Pons (tissue), 1 donor: ENCODE data around the gene PDIA5.

Experiments
- DNase-seq: peaks from one replicate; pipeline ENCODE4 v3.0.0-alpha.2; 2016; ENCODE audit warnings: low spot score

The PDIA5 gene

GRCh38 chr3:123119802-123120201, 53.0 kb downstream of the PDIA5 start:
- no peak for DNase-seq

DNA sequence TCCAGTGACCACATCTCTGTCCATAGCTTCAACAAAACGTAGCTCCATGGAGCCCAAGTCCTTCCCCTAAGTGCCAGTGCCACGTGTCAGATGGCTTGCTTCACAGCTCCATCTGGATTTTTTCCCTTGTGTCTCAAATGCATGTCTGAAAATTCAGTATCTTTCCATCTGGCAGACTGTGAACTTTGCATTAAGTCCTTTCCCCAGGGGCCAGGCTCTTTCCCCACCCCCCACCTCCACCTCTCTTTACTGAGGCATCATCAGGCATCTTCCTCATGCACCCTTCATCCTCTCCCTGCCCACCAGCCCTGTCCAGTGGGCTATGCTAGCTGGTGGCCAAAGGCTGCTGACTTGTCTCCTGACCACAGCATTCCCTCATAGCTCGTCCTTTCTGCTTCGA, 53.7 kb downstream of the PDIA5 start:
- no peak for DNase-seq

GRCh38 chr3:123122057-123122456, 55.2 kb downstream of the PDIA5 start:
- DNase-seq: no peak

GRCh38 chr3:123122525-123123315, 55.9 kb downstream of the PDIA5 start:
- no peak for DNase-seq

- DNase-seq: no peak
Measured at GRCh38 chr3:123123716-123124616, 57.1 kb downstream of the PDIA5 start.

- no peak for DNase-seq
Measured at GRCh38 chr3:123124971-123125370, 58.1 kb downstream of the PDIA5 start.

DNA sequence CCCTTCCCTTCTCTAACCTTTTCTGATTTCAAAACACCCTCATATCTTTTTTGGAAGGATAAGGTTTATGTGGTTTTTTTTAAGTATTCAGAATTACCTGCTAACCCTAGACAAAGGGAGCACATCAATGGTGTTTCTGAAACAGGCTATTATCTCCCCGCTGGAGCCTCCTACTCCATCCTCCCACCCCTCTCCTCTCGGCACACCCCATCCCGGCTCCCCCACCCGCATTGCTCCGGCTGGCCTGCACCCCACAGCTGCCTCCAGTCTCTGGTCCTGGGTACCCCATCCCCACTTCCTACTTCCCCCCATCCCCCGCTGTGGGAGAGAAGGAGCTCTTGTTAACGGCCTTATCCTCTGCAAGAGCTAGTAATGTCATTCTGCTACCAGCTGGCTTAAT, 59.2 kb downstream of the PDIA5 start:
- DNase-seq: no peak

DNA sequence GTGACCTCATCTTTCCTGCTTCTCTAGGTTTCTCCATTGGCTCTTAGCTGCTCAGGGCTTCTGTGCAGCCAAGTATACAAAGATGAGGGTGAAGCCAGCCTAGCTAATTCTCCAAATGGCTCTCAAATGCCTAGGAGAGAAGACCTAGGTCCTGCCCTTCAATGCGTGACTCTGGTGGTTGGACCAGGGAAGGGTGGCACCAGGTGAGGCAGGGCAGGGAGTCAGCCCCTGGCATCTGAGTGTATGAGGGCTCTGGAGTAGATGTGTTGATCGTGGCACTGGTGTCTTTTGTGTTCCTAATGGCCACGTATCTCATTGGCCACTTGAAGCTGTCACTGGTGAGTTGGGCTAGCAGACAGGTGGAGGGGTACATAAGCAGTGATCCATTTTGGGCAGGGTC, 59.8 kb downstream of the PDIA5 start:
- DNase-seq: no peak

- DNase-seq: no peak
Measured at GRCh38 chr3:123129092-123129491, 62.3 kb downstream of the PDIA5 start.

- no peak for DNase-seq
Measured at GRCh38 chr3:123129532-123129931, 62.7 kb downstream of the PDIA5 start.

GRCh38 chr3:123130079-123130750, 63.4 kb downstream of the PDIA5 start:
- no peak for DNase-seq

DNA sequence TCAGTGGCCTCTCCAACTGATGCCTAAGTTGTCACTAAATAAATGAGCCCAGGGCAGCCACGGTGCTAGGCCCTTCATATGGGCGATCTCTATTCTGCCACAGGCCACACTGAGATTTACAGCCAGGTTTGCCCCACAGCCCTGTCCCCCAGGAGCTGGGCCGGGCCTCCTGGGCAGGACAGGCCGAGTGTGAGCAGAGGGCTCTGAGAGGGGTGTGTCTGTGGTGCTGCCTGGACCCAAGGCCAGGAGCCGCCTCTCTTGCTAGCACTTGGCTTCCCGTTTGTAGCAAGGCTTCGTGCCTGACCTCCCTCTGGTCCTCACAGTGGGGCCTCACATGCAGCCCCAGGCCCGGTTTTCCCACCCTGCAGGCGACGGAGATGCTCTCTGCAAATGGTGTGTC, 67.8 kb downstream of the PDIA5 start:
- no peak for DNase-seq

DNA sequence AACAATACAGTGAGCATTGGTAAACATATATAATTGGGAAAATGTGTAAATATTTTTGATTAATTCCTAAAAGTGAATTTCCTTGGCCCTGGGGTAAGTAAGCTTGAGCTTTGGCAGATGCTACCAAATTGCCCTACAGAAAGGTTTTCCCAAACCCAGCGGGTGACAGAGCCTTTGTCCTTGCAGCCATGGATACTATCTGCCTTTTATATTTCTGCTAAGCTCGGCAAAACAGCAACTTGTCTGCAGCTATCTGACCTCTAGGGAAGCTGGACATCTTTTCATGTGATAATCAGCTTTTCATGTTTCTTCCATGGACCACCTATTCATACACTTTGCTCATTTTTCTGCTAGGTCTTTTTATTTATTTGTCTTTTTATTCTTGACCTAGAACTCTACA, 70.2 kb downstream of the PDIA5 start:
- no peak for DNase-seq

GRCh38 chr3:123138839-123139444, 72.1 kb downstream of the PDIA5 start:
- no peak for DNase-seq

GRCh38 chr3:123139522-123139921, 72.7 kb downstream of the PDIA5 start:
- DNase-seq: no peak

DNA sequence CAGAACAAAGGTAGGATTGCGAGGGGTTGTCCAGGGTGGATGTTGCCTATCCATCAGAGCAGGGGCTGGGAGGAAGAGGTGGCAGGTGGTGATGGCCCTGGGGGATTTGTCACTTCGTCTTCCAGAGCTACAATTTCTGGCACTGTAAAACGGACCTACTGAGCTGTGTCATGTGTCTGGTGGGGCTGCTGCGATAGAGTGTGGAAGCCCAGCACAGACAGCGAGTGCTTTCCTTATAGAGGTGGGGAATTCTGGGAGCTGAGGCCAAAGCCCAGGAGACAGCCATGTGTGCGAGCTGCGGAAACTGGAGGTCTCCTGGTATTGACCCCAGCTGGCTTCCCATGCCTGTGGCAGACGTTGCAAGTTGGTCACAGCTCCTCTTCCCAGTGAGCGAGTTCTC, 73.7 kb downstream of the PDIA5 start:
- no peak for DNase-seq

DNA sequence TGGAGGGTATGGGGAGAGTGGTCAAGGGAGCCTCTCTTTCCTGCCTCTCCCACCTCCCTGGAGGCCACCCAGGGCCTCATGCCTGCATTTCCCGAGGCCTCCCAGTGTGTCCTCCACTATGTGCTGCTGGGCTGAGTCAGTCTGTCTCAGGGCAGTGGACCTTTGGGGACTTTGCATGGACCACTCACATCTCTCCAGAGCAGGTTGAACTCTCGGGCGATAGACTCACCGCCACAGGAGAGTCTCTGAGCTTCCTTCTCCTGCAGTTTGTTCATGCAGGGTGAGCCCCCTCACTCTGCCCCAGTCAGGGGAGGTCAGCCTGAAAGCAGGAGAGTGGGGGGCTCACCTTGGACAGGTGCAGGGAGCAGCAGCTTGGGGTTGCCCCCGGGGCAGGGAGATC, 74.5 kb downstream of the PDIA5 start:
- DNase-seq: no peak

DNA sequence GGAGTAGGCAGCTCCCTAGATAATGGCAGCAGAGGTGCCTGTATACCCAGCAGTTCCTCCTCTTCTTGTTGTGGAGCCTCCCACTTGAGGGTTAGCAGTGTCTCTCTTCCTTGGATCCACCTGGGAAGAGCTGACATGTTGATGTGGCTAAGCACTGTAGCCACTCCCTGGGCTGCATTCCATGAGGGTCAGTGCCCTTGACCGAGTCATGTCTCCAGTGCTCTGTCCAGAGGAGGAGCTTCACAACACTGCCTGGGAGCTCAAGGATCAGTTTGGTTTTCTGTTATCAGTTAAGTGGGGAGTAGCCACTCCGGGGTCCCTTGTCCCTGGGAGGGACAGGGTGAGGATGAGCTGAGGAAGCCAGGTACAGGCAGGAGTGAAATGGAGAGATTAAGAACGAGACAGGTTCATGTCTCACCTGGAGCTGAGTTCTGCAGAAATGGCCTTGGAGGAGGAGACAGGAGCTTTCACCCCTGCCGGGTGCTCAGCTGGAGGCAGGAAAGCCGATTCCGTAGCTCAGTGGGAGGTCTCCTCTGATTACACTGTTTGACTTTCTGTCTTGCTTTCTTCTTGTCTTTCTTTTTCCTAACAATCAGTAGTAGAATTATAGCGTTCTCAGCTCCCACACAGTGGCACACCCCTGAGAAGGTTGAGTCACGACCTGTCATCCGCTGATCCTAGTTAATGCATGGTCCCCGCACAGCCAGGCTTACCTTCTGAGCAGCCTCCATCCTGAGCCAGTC, 77.0 kb downstream of the PDIA5 start:
- no peak for DNase-seq

DNA sequence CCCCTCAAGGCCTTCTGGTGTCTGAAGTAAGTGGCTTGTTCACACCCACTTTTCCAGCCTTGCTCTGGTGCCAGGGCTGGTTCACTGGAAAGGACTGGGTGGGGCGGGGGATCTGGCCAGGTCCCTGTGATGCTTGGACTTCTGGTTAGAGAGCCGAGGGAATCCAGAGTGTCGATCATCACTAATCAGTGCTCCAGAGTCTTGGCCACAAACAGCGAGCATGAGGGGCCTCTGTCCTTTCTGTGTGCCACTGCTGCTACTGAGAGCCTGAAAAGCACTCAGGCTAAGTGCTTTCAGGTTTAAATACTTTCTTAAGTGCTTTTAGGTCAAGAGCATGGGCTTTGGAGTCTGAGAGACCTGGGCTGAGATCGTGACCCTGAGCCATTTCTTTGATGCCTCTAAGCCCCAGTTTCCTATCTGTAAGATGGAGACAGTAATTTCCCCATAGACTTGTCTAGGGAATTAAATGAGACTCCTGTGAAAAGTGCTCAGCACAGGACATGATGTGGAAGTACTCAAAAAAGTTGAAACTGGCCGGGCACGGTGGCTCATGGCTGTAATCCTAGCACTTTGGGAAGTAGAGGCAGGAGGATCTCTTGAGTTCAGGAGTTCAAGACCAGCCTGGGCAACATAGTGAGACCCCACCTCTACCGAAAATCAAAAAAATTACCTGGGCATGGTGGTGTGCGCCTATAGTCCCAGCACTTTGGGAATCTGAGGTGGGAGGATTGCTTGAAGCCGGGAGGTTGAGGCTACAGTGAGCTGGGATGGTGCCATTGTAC, 81.1 kb downstream of the PDIA5 start:
- DNase-seq: no peak

DNA sequence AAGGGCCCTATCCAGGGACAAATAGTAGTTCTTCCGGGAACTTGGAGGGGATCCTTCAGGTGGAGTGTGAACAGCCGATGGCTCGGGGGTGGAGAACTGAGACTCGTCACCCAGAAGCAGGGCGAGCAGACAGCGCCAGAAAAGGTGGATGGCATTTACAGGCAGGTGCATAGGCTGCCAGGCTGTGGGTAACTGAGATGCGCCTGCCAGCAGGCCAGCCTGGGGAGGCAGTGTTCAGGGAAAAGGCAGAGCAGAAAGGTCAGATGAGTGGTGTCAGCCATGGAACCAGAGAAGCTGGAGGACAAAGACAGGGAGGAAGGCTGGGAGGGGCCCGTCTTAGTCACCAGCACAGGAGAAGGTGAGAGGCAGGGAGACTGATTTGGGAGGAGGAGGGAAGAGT, 81.9 kb downstream of the PDIA5 start:
- no peak for DNase-seq

GRCh38 chr3:123149525-123149924, 82.7 kb downstream of the PDIA5 start:
- DNase-seq: no peak
